Femur (tissue), 1 donor: ENCODE data around the gene HTRA2.
"Not testable (repeated sequence)": the region's sequence is repeated elsewhere in the genome, so short reads cannot be mapped to it uniquely, and the experiment has no call there.

ENCODE experiments used
- DNase-seq: peaks from one replicate; pipeline ENCODE4 v3.0.0-alpha.2; 2017

The HTRA2 gene

GRCh38 chr2:74529357-74530238, at the start of gene HTRA2, which contains the start of gene AUP1:
Gene HTRA2, plus strand, starts transcription at chr2:74529933. Its CDS starts 74 bp downstream, at chr2:74530007.
Gene AUP1, minus strand, starts transcription at chr2:74529706. Its CDS starts 77 bp downstream, at chr2:74529629.
- DNase-seq, result peak; percentile 99

GRCh38 chr2:74481431-74481830, 48.3 kb upstream of the HTRA2 start:
- no peak for DNase-seq

- peak; percentile 49 for DNase-seq
Observed at GRCh38 chr2:74481961-74482800, 47.6 kb upstream of the HTRA2 start.

- peak; percentile 98 for DNase-seq
Observed at GRCh38 chr2:74482801-74483674, 46.7 kb upstream of the HTRA2 start, which contains the start of the genes CCDC142 and TTC31. Gene CCDC142, minus strand, starts transcription at chr2:74482998. Its CDS starts 161 bp downstream, at chr2:74482837. Gene TTC31, plus strand, starts transcription at chr2:74483081. Its CDS starts 15 bp downstream, at chr2:74483096.

GRCh38 chr2:74483675-74484164, 46.0 kb upstream of the HTRA2 start:
- not testable (repeated sequence) for DNase-seq

GRCh38 chr2:74486141-74486540, 43.6 kb upstream of the HTRA2 start:
- no peak for DNase-seq

GRCh38 chr2:74488643-74489481, 40.9 kb upstream of the HTRA2 start:
- DNase-seq, result no peak

GRCh38 chr2:74489906-74490305, 39.8 kb upstream of the HTRA2 start:
- DNase-seq, result no peak

GRCh38 chr2:74491648-74492544, 37.8 kb upstream of the HTRA2 start:
- DNase-seq, result no peak

- DNase-seq, result no peak
Observed at GRCh38 chr2:74493546-74493945, 36.2 kb upstream of the HTRA2 start.

- DNase-seq, result no peak
Observed at GRCh38 chr2:74495440-74495839, 34.3 kb upstream of the HTRA2 start.

GRCh38 chr2:74496997-74497776, 32.5 kb upstream of the HTRA2 start:
- no peak for DNase-seq

- no peak for DNase-seq
Observed at GRCh38 chr2:74497777-74498499, 31.8 kb upstream of the HTRA2 start.

- no peak for DNase-seq
Observed at GRCh38 chr2:74498500-74499266, 31.1 kb upstream of the HTRA2 start.

- no peak for DNase-seq
Observed at GRCh38 chr2:74499267-74499939, 30.3 kb upstream of the HTRA2 start, which contains the start of gene LBX2. Gene LBX2, minus strand, starts transcription at chr2:74499603. Its CDS starts 66 bp downstream, at chr2:74499537.

GRCh38 chr2:74499940-74500577, 29.7 kb upstream of the HTRA2 start:
- no peak for DNase-seq

GRCh38 chr2:74500578-74500946, 29.2 kb upstream of the HTRA2 start:
- DNase-seq, result no peak
